ENCODE results near the gene PLA1A. TPM values are rescaled to one million over a fixed set of nuclear protein-coding genes. Genes with fewer than 3 reads are reported as not detected.

The PLA1A gene
- polyA plus RNA-seq, 3 donors: 0.36 TPM; not detected in 2

GRCh38 chr3:119628390-119628789, 30.7 kb downstream of the PLA1A start:
- Histone ChIP-seq H3K4me2 (replicated peaks; ENCODE audit: extremely low read depth, low read length, poor library complexity, severe bottlenecking) (peak overlapping the region; percentile 9), H3K4me3 (replicated peaks in 1 of 3; ENCODE audit: low read depth in 2 of 3, low read length in 3 of 3) (peak overlapping the region in 1 of 3 experiments; percentile 23), H3K27ac (ENCODE audit: low read depth in 1 of 2, low read length in 2 of 2) (peak overlapping the region; percentile 63 to 93), H3K9ac (ENCODE audit: insufficient read depth, low read length, poor library complexity, severe bottlenecking) (peak overlapping the region; percentile 5), H3K4me1 (ENCODE audit: control insufficient read depth in 1 of 2, insufficient read depth in 2 of 2, low read length in 2 of 2) (peaks cover 79 to 83% of the 10 kb centered on the region in 2 donors), H3K36me3 (replicated peaks in 1 of 2; ENCODE audit: control insufficient read depth in 1 of 2, insufficient read depth in 2 of 2, low read length in 2 of 2) (no peaks in the 10 kb centered on the region), H3K79me2 (ENCODE audit: insufficient read depth, low read length) (no peaks in the 10 kb centered on the region), H3K9me3 (replicated peaks in 1 of 2; ENCODE audit: control insufficient read depth in 1 of 2, insufficient read depth in 1 of 2, low read length in 2 of 2) (no peaks in the 10 kb centered on the region), H3K27me3 (ENCODE audit: control insufficient read depth in 2 of 2, insufficient read depth in 2 of 2, low read length in 2 of 2) (no peaks in the 10 kb centered on the region), H2AFZ (ENCODE audit: insufficient read depth, low read depth, low read length, poor library complexity, severe bottlenecking) (no peak overlapping the region), H4K20me1 (ENCODE audit: insufficient read depth, low read length) (no peaks in the 10 kb centered on the region)
- 10% methylated on average over 2 of the region's 4 CpGs for WGBS (ENCODE audit: insufficient coverage)
- peak; percentile 50 to 81 (median 57) for DNase-seq
- TF ChIP-seq CTCF (IDR thresholded peaks at IDR 0.05): no peak
- peaks cover 0 to 8% (median 0%) of the 10 kb centered on the region in 7 donors for H3K9me3 Mint-ChIP-seq
- peak overlapping the region; percentile 87 to 100 (median 94) for H3K27ac Mint-ChIP-seq
- H3K36me3 Mint-ChIP-seq: peaks cover 0 to 8% of the 10 kb centered on the region in 2 donors
- peaks cover 0 to 6% (median 4%) of the 10 kb centered on the region in 3 donors for H3K27me3 Mint-ChIP-seq (ENCODE audit: low read depth in 3 of 3)
- H3K4me3 Mint-ChIP-seq: peak overlapping the region in 1 of 2 donors; percentile 30
- intact Hi-C loops (cut with micrococcal nuclease): no loop called here
- peaks cover 75% of the 10 kb centered on the region for H3K4me1 Mint-ChIP-seq

GRCh38 chr3:119628816-119629445, 31.2 kb downstream of the PLA1A start:
- Mint-ChIP-seq H3K9me3 (peaks cover 0 to 7% (median 0%) of the 10 kb centered on the region in 7 donors), H3K36me3 (peaks cover 0 to 8% of the 10 kb centered on the region in 2 donors), H3K4me3 (peak overlapping the region in 1 of 2 donors; percentile 53), H3K4me1 (peaks cover 75% of the 10 kb centered on the region), H3K27me3 (ENCODE audit: low read depth in 3 of 3) (peaks cover 0 to 6% (median 4%) of the 10 kb centered on the region in 3 donors), H3K27ac (peak overlapping the region; percentile 87 to 100 (median 94))
- H3K27me3 ChIP-seq (ENCODE audit: control insufficient read depth in 2 of 2, insufficient read depth in 2 of 2, low read length in 2 of 2): no peaks in the 10 kb centered on the region
- no peak overlapping the region for H2AFZ ChIP-seq (ENCODE audit: insufficient read depth, low read depth, low read length, poor library complexity, severe bottlenecking)
- peak overlapping the region; percentile 63 to 93 for H3K27ac ChIP-seq (ENCODE audit: low read depth in 1 of 2, low read length in 2 of 2)
- no peaks in the 10 kb centered on the region for H4K20me1 ChIP-seq (ENCODE audit: insufficient read depth, low read length)
- intact Hi-C loops (cut with micrococcal nuclease): loop anchor here in 1 of 2 donors (1.0 kb wide), 1 partner anchor 9 kb away; no protein-coding TSS in a partner anchor
- no CpG with 5 or more reads among the region's 1 CpG for WGBS (ENCODE audit: insufficient coverage)
- no peak for TF ChIP-seq CTCF (IDR thresholded peaks at IDR 0.05)
- H3K4me3 ChIP-seq (replicated peaks in 1 of 3; ENCODE audit: low read depth in 2 of 3, low read length in 3 of 3): peak overlapping the region in 1 of 3 experiments; percentile 23
- H3K9me3 ChIP-seq (replicated peaks in 1 of 2; ENCODE audit: control insufficient read depth in 1 of 2, insufficient read depth in 1 of 2, low read length in 2 of 2): no peaks in the 10 kb centered on the region
- no peaks in the 10 kb centered on the region for H3K36me3 ChIP-seq (replicated peaks in 1 of 2; ENCODE audit: control insufficient read depth in 1 of 2, insufficient read depth in 2 of 2, low read length in 2 of 2)
- H3K9ac ChIP-seq (ENCODE audit: insufficient read depth, low read length, poor library complexity, severe bottlenecking): peak overlapping the region; percentile 5
- peak; percentile 44 to 86 (median 76) for DNase-seq
- H3K4me2 ChIP-seq (replicated peaks; ENCODE audit: extremely low read depth, low read length, poor library complexity, severe bottlenecking): peak overlapping the region; percentile 9
- H3K4me1 ChIP-seq (ENCODE audit: control insufficient read depth in 1 of 2, insufficient read depth in 2 of 2, low read length in 2 of 2): peaks cover 79 to 83% of the 10 kb centered on the region in 2 donors
- no peaks in the 10 kb centered on the region for H3K79me2 ChIP-seq (ENCODE audit: insufficient read depth, low read length)
